Psoas muscle (tissue), 8 donors: ENCODE results near the gene HES7. TPM values are rescaled to one million over a fixed set of nuclear protein-coding genes. Genes with fewer than 3 reads are reported as not detected.

Source experiments
- ATAC-seq, 4 donors: fragments of 200-7000 bp; cut with Tn5 transposase; one replicate each; pipeline ENCODE4 v1.9.1; 2020; ENCODE audit warnings: moderate library complexity in 3 of 4, mild to moderate bottlenecking in 2 of 4
- DNase-seq, 2 donors: peaks; one replicate each; pipeline ENCODE4 v3.0.0-alpha.2; 2020
- H3K27ac ChIP-seq: fragments of 200-600 bp; one replicate; pipeline ENCODE4 v1.8.0; 2022
- H3K27me3 ChIP-seq, 3 donors: fragments of 200-600 bp in 1 of 3; one replicate each; pipeline versions ENCODE4 v1.6.1 to v1.8.0; 2013 to 2022; ENCODE audit warnings: low read length in 2 of 3, mild to moderate bottlenecking in 2 of 3, moderate library complexity in 1 of 3; ENCODE audit not compliant: insufficient read depth in 3 of 3
- H3K36me3 ChIP-seq, 2 donors: fragments of 200-600 bp in 1 of 2; one replicate each; pipeline versions ENCODE4 v1.6.1 to v1.8.0; 2013 to 2022; ENCODE audit warnings: low read depth in 1 of 2, mild to moderate bottlenecking in 1 of 2, moderate library complexity in 1 of 2; ENCODE audit not compliant: insufficient read depth in 1 of 2
- H3K4me1 ChIP-seq: fragments of 200-600 bp; one replicate; pipeline ENCODE4 v1.8.0; 2022
- H3K4me3 ChIP-seq: fragments of 200-600 bp; one replicate; pipeline ENCODE4 v1.8.0; 2022; ENCODE audit warnings: mild to moderate bottlenecking
- H3K9me3 ChIP-seq: fragments of 200-600 bp; one replicate; pipeline ENCODE4 v1.8.0; 2022
- WGBS, 3 donors: extraction: QIAGEN DNeasy Blood & Tissue Kit; methylation state at CpG; one replicate each; pipeline versions ENCODE4 v1.1.6 to v1.1.7; 2013; 5-methylcytosine and 5-hydroxymethylcytosine counted together
- intact Hi-C, 2 donors: fragments of 100-400 bp; cut with DNase I; formaldehyde crosslinking; loops; one replicate each; pipeline versions ENCODE4 v1.11.0 to v1.14.2; 2022
- polyA plus RNA-seq, 3 donors: library from polyadenylated mRNA; stranded (reverse); fragments of 200-250 nt; gene quantifications; one replicate each; pipeline ENCODE4 v1.2.3, GENCODE V29; 2013
- total RNA-seq, 4 donors: library from RNA; stranded (reverse); fragmentation: NEBNext Ultra II Directional in 2 of 4; extraction: Animal tissue kit (Norgen Biotek cat#: 25700) in 2 of 4; gene quantifications; one replicate each; pipeline versions ENCODE4 v1.2.1 to v1.2.4, GENCODE V29; 2021 to 2023
- TF ChIP-seq, protein P1 (sequence below): fragments of 200-600 bp; IDR thresholded peaks from one replicate; pipeline ENCODE4 v1.8.0; 2022; ENCODE audit warnings: antibody characterized with exemption
- donor health status: healthy with polysubstance abuse.
- donor health status: DM: no; HTN: no; CAD: no; lungs with moderate emphysema.
- donor health status: Bipolar disorder and iron deficiency.
- donor health status: healthy.
- donor health status: DM: yes; HTN: yes; CAD: no.
- donor health status: DM: no; HTN: no; CAD: no.
- donor health status: DM: no; HTN: no; CAD: no.
- donor health status: DM: yes; HTN: yes; CAD: no.

HES7 gene
- total and polyA plus RNA-seq, 7 donors = 0.10 to 0.30 TPM; not detected in 5

DNA sequence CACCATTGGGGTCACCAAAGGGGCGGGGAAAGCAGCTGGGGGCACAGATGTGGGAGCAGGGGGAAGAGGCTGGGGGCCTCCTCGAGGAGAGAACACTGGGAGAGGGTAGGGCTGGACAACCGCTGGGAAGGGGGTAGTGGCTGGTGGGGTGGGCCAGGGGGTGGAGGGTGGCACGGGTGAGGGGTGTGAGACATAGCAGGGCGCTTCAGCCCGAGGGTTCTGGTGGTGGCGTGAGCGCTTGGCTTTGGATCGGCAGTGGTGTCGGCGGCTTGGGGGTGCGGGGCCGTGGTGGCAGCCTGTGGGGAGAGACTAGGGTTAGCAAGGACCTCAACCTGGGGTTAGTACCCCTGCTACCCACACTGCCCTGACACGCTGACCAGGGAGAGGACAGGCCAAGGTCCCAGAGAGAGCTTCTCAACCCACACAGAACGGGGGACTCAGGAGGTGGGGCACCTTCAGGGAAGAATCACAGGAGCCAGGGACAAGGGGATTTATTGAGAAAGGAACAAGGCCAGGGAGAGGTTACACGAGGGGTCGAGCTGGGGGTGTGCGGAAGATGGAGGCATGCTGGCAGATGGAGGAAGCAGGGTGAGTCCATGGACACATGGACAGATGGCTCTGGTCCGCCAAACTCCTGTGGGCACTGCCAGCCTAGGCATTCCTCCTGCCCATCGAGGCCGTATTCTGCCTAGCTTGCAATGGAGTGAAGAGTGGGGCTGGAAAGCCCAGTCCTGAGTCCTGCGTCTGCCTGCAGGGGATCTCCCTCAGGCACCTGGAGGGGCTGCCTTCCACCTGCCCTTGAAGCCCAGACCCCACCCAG lies 19.9 kb upstream of the HES7 start:
- ATAC-seq = no peak
- intact Hi-C loops = loop anchor here in 1 of 2 donors (10.0 kb wide), 1 partner anchor 899 kb away; the partner anchor contains the start of gene GABARAP
- H3K4me1 ChIP-seq = peaks cover 41% of the 10 kb centered on the region

DNA sequence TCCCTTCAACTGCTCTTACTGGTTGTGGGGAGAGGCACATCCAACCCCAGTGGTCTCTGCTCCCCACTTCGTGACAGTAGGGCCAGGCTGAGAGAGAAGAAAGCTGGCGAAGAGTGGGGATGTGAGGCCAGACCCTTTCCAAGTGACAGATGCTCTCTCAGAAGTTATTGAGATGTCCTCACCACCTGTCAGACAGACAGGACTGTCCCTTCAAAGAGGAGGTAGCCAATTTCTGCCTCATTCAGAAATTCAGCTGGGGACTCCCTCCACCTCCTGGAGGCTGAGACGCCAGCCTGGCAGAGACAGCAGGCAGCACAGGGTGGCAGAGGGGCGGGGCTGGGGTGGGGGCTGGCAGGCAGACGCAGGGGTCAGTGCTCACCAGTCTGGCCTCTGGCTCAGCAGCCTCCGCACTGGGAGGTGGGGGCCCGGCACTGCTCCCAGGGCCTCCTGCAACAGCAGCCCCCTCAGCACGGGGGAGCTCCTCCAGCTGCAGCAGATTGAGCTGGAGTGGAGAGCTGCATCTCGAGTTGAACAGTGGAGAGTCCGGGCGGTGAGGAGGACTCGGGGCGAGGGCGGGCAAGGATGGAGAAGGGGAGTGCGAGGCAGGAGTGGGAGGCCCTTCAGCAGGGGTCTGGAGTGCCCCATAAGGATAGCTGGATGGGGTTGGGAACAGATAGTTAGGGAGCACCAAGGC lies 19.1 kb upstream of the HES7 start:
- peak overlapping the region; percentile 93 for H3K27ac ChIP-seq
- H3K4me1 ChIP-seq = peaks cover 43% of the 10 kb centered on the region
- no peak overlapping the region for H3K4me3 ChIP-seq
- H3K9me3 ChIP-seq = no peaks in the 10 kb centered on the region
- WGBS, 3 donors = 68 to 83% (median 73%) methylated on average over 12 to 15 of the region's 15 CpGs
- H3K27me3 ChIP-seq = no peaks in the 10 kb centered on the region
- peaks cover 26 to 90% of the 10 kb centered on the region in 2 donors for H3K36me3 ChIP-seq
- ATAC-seq (no peak), DNase-seq (peak in 1 of 2 donors; percentile 57)
- TF ChIP-seq, protein P1, sequence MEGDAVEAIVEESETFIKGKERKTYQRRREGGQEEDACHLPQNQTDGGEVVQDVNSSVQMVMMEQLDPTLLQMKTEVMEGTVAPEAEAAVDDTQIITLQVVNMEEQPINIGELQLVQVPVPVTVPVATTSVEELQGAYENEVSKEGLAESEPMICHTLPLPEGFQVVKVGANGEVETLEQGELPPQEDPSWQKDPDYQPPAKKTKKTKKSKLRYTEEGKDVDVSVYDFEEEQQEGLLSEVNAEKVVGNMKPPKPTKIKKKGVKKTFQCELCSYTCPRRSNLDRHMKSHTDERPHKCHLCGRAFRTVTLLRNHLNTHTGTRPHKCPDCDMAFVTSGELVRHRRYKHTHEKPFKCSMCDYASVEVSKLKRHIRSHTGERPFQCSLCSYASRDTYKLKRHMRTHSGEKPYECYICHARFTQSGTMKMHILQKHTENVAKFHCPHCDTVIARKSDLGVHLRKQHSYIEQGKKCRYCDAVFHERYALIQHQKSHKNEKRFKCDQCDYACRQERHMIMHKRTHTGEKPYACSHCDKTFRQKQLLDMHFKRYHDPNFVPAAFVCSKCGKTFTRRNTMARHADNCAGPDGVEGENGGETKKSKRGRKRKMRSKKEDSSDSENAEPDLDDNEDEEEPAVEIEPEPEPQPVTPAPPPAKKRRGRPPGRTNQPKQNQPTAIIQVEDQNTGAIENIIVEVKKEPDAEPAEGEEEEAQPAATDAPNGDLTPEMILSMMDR = no peak
- intact Hi-C loops = loop anchor here in 1 of 2 donors (10.0 kb wide), 1 partner anchor 898 kb away; the partner anchor contains the start of gene GABARAP

More for the DNA sequence above, 19.9 kb upstream of the HES7 start:
- 70 to 87% (median 75%) methylated on average over 22 of the region's 22 CpGs for WGBS, 3 donors
- DNase-seq = peak in 1 of 2 donors; percentile 58
- Histone ChIP-seq H3K4me3 (no peak overlapping the region), H3K27ac (no peak overlapping the region), H3K9me3 (no peaks in the 10 kb centered on the region), H3K27me3 (no peaks in the 10 kb centered on the region), H3K36me3 (peaks cover 26 to 97% of the 10 kb centered on the region in 2 donors)
- TF ChIP-seq, protein P1 = no peak

DNA sequence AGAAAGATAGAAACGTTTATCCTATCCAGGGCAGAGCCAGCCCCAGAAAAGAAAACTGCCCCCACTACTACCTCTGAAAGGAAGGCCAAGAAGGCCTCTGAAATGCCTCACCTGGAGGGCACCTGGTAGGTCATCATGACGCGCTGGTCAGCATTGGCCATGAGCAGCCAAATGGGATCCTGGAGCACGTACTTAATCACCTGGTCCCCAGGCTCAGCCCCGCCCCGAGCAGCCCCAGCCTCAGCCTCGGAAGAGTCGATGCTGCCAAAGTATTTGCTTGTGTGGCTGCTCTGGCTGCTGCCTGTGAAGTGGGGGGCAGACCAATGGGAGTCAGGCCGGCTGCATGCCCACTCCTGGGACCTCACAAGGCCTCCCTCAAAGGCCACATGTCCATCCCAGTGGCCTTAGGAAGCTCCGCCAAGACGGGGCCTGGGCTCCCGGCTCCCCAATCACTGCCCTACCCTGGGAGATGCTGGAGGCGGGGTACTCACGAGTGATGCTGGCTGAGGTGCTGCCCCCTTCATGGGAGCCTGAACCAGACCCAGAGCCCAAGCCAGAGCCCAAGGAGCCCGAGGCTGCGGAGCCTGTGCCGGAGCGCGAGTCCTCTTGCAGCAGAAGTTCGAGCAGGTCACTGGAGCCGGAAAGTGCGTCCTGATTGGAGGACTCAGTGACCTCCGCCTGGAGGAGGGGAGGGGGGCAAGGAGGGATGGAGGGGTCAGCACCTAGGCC lies 18.4 kb upstream of the HES7 start:
- ATAC-seq (no peak), DNase-seq (no peak)
- 74 to 86% (median 78%) methylated on average over 23 of the region's 23 CpGs for WGBS, 3 donors
- TF ChIP-seq, protein P1 = no peak
- Histone ChIP-seq H3K4me1 (peaks cover 39% of the 10 kb centered on the region), H3K27me3 (no peaks in the 10 kb centered on the region), H3K27ac (peak overlapping the region; percentile 93), H3K9me3 (no peaks in the 10 kb centered on the region), H3K4me3 (no peak overlapping the region), H3K36me3 (peaks cover 19 to 83% of the 10 kb centered on the region in 2 donors)
- intact Hi-C loops = loop anchor here in 1 of 2 donors (10.0 kb wide), 1 partner anchor 898 kb away; the partner anchor contains the start of gene GABARAP

DNA sequence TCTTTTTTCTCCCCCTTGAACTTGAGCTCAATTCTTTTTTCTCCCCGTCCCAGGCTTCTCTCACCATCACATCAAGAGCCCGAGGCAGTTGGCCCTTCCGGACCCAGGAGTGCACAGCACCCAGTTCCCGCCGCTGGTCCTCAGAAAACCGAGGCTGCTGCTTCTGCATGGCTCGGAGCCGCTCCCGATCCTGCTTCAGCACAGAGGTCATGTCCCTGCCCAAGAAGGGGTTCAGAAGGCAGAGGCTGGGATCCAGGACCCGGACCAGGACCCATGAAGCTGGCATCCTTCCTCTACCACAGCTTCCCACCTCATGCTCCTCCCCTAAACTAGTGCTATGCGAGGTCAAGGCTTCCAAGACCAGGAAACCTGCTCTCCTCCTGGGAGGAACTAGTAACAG lies 17.8 kb upstream of the HES7 start:
- intact Hi-C loops = loop anchor here in 1 of 2 donors (10.0 kb wide), 1 partner anchor 897 kb away; the partner anchor contains the start of gene GABARAP
- Histone ChIP-seq H3K27ac (peak overlapping the region; percentile 93), H3K27me3 (no peaks in the 10 kb centered on the region), H3K9me3 (no peaks in the 10 kb centered on the region), H3K36me3 (peaks cover 14 to 77% of the 10 kb centered on the region in 2 donors), H3K4me3 (no peak overlapping the region), H3K4me1 (peaks cover 33% of the 10 kb centered on the region)
- ATAC-seq = no peak
- 83 to 85% (median 83%) methylated on average over 11 of the region's 11 CpGs for WGBS, 3 donors
- no peak for DNase-seq
- TF ChIP-seq, protein P1 = no peak
